Left ventricle myocardium inferior (tissue), 1 donor: ENCODE measurements around the gene PPP6R3. TPM values are rescaled to one million over a fixed set of nuclear protein-coding genes. Genes with fewer than 3 reads are reported as not detected.
A peak's percentile ranks its signal among the peaks of the same experiment; 100 is the strongest.

ENCODE experiments used
- DNase-seq: peaks from one replicate; pipeline ENCODE4 v3.0.0-alpha.2; 2020
- H3K27ac ChIP-seq: fragments of 200-600 bp; replicated peaks from 2 replicates; pipeline ENCODE4 v1.8.0; 2021
- H3K27me3 ChIP-seq: fragments of 200-600 bp; 2 replicates; pipeline ENCODE4 v1.8.0; 2021; ENCODE audit warnings: low read depth
- H3K36me3 ChIP-seq: fragments of 200-600 bp; 2 replicates; pipeline ENCODE4 v1.8.0; 2021
- H3K4me1 ChIP-seq: fragments of 200-600 bp; 2 replicates; pipeline ENCODE4 v1.8.0; 2021
- H3K4me3 ChIP-seq: fragments of 200-600 bp; 2 replicates; pipeline ENCODE4 v1.8.0; 2021; ENCODE audit warnings: mild to moderate bottlenecking, moderate library complexity
- H3K9me3 ChIP-seq: fragments of 200-600 bp; replicated peaks from 2 replicates; pipeline ENCODE4 v1.8.0; 2021
- intact Hi-C: fragments of 100-400 bp; cut with micrococcal nuclease; formaldehyde crosslinking; loops from one replicate; pipeline ENCODE4 v1.11.0; 2022
- total RNA-seq: library from RNA; stranded (reverse); fragmentation: NEBNext Ultra II Directional; extraction: Animal tissue kit (Norgen Biotek cat#: 25700); gene quantifications from one replicate; pipeline ENCODE4 v1.2.1, GENCODE V29; 2021
- TF ChIP-seq, protein P1 (sequence below): fragments of 200-600 bp; IDR thresholded peaks from 2 replicates; pipeline ENCODE4 v1.8.0; 2021; ENCODE audit warnings: antibody characterized with exemption, mild to moderate bottlenecking, borderline replicate concordance
- donor health status: DM: no; HTN: yes; CAD: no; lungs with severe emphysema.

PPP6R3 gene
- total RNA-seq, 1 donor from 2014 or later: 78.8 TPM

DNA sequence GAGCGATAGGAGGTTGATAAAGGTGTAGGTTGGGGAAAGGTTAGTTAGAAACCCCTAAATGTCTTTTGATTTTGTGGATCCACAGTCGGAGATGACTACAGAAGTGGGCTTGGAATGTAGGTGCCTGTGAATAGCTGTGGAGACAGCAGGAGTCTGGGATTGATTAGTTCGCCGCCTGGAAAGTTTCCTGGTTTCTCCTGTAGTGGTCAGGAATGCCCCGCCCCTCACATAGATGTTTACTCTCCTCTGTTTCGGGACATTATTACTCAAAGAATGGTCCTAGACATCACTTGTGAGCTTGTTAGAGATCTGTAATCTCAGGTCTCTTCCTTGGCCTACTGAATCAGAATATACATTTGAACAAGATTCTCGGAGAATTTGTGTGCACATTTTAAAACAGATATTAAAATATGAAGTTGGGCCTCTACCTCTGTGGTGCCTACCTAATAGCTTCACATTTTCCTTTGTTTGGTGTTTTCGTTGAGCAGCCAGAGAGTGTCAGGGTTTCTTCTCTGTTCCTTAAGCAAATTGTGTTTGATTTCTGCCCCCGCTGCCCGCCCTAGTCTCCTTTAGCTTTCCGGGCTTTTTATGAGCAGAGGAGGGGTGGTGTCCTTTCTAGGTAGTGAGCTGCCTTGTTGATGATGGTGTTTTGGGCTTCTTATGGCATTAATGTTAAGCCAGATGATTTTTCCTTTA lies 89.4 kb downstream of the PPP6R3 start:
- peak overlapping the region; percentile 55 for H3K27ac ChIP-seq
- DNase-seq: no peak
- TF ChIP-seq, protein P1, sequence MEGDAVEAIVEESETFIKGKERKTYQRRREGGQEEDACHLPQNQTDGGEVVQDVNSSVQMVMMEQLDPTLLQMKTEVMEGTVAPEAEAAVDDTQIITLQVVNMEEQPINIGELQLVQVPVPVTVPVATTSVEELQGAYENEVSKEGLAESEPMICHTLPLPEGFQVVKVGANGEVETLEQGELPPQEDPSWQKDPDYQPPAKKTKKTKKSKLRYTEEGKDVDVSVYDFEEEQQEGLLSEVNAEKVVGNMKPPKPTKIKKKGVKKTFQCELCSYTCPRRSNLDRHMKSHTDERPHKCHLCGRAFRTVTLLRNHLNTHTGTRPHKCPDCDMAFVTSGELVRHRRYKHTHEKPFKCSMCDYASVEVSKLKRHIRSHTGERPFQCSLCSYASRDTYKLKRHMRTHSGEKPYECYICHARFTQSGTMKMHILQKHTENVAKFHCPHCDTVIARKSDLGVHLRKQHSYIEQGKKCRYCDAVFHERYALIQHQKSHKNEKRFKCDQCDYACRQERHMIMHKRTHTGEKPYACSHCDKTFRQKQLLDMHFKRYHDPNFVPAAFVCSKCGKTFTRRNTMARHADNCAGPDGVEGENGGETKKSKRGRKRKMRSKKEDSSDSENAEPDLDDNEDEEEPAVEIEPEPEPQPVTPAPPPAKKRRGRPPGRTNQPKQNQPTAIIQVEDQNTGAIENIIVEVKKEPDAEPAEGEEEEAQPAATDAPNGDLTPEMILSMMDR: no peak
- intact Hi-C loops: loop anchor here (10.0 kb wide), 1 partner anchor 85 kb away; the partner anchor contains the start of gene PPP6R3
- H3K4me3 ChIP-seq: no peak overlapping the region
- H3K36me3 ChIP-seq: peaks cover 40% of the 10 kb centered on the region
- H3K4me1 ChIP-seq: peaks cover 80% of the 10 kb centered on the region
- no peaks in the 10 kb centered on the region for H3K27me3 ChIP-seq
- H3K9me3 ChIP-seq: no peaks in the 10 kb centered on the region

DNA sequence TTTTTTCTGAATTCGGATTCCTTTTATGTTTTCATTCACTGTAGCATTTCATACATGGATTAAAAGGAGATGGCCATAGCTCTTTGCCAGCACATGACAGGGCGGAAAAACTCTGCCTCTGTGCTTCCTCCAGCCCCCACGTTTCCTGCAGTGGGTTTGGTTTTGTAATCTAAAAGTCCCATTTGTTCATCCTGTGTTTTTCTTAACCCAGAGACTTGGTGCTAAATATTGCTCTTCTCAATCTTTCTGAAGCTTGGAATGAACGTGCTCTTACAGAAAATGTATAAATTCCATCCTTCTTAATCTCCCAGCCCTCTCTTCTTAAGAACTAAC lies 89.9 kb downstream of the PPP6R3 start:
- Histone ChIP-seq H3K36me3 (peaks cover 38% of the 10 kb centered on the region), H3K27ac (peak overlapping the region; percentile 55), H3K9me3 (no peaks in the 10 kb centered on the region), H3K4me1 (peaks cover 75% of the 10 kb centered on the region), H3K4me3 (no peak overlapping the region), H3K27me3 (no peaks in the 10 kb centered on the region)
- DNase-seq: no peak
- intact Hi-C loops: no loop called here
- TF ChIP-seq, protein P1: no peak

DNA sequence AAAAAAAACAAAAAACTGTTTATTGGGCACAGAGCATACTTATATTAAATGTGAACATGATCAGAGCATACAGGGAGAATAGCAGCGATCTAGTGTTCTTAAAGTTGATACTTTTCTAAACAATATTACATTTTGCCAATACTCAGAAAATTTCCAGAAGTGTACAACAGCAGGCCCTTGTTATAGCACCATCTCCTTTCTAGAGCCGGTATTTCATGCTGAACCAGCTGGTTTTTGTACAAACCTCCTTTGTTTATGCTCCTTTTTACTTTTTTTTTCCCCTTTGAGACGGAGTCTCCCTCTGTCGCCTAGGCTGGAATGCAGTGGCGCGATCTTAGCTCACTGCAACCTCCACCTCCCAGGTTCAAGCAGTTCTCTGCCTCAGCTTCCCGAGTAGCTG lies 90.7 kb downstream of the PPP6R3 start:
- H3K27ac ChIP-seq: peak overlapping the region; percentile 55
- peaks cover 37% of the 10 kb centered on the region for H3K36me3 ChIP-seq
- H3K9me3 ChIP-seq: no peaks in the 10 kb centered on the region
- DNase-seq: no peak
- no peaks in the 10 kb centered on the region for H3K27me3 ChIP-seq
- intact Hi-C loops: no loop called here
- H3K4me3 ChIP-seq: no peak overlapping the region
- TF ChIP-seq, protein P1: no peak
- peaks cover 74% of the 10 kb centered on the region for H3K4me1 ChIP-seq

DNA sequence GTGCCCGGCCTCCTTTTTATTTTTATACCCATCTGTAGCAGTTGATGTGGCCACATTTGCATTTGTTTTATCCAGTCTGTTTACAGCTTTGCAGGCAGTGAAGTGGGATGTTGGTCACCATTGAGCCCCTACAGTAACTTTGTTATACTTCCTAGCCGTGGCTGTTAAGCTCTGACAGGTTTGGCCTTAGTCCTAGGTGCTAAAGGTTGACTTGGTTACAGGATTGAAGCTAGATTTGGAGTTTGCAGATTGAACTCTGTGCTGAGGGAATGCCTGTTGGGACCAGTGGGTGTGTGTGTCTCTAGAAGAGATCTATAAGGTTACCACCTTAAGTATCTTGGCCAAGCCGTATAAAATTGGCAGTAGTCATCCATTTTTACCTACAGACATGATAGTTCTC lies 91.2 kb downstream of the PPP6R3 start:
- intact Hi-C loops: no loop called here
- no peak for DNase-seq
- no peak overlapping the region for H3K4me3 ChIP-seq
- peaks cover 33% of the 10 kb centered on the region for H3K36me3 ChIP-seq
- H3K4me1 ChIP-seq: peaks cover 71% of the 10 kb centered on the region
- no peaks in the 10 kb centered on the region for H3K27me3 ChIP-seq
- H3K27ac ChIP-seq: no peak overlapping the region
- H3K9me3 ChIP-seq: no peaks in the 10 kb centered on the region
- TF ChIP-seq, protein P1: no peak

DNA sequence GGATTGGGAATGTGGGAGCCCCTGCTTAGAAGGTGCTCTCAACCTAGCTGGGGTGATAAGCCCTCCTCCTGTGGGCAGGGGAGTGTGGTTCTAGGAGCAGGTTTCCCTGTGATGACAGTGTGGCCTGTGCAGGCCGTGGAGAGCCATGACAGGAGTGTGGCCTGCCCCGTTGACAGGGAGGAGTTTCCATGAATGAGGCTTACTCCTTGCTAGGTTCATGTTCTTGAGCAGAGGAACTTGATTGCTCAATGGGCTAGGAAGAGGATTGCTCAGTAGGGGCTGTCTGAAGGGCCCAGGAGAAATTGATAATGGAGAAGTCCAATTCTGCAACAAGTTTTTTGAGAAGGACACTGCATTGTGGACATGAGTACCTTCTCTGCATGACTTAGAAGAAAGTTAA lies 92.0 kb downstream of the PPP6R3 start:
- Histone ChIP-seq H3K27ac (no peak overlapping the region), H3K27me3 (no peaks in the 10 kb centered on the region), H3K36me3 (peaks cover 41% of the 10 kb centered on the region), H3K4me3 (no peak overlapping the region), H3K4me1 (peaks cover 63% of the 10 kb centered on the region), H3K9me3 (no peaks in the 10 kb centered on the region)
- intact Hi-C loops: no loop called here
- no peak for DNase-seq
- TF ChIP-seq, protein P1: no peak
